GM18498 (cell line): ENCODE results near the gene NCOA6.

Experiments used
- ATAC-seq: cut with Tn5 transposase; IDR thresholded peaks from one replicate; pipeline ENCODE4 v1.9.1; 2021; ENCODE audit warnings: mild to moderate bottlenecking, moderate library complexity; ENCODE audit not compliant: unreplicated experiment

NCOA6 gene

DNA sequence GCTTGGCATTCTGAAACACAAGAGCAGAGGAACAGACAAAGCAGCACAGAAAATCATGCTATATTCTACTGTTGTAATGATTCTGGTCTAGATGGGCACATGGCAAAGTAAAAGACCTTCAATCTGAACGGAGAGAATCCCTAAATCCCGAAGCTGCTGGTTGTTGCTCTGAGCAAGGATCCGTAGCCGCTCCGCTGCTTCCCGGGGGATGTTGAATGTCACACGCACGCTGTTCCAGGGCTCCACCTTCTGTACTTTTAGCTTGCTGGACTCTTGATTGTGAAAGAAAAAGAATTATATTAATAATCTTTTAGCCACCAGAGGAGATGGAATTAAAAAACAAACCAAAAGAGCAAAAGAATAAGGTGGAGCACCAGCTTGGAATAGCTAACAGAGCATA is 49.3 kb downstream of the NCOA6 start:
- no peak for ATAC-seq

DNA sequence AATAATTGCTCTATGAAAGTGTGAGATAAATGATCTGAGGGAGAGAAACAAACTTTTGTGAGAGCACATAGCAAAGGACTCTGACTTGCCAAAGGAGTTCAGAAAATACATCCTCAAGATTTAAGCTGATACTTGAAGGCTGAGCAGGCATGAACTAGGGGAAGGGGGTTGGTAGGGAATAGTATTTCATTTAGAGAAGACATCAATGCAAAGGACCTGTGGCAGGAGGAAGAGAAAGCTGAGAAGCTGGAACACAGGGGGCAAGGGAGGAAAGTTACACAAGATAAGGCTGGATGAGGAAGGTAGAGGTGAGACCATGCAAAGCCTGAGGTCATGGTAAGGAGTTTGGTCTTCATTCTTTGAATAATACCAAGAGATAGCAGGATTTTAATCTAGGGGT is 50.6 kb downstream of the NCOA6 start:
- ATAC-seq = no peak

DNA sequence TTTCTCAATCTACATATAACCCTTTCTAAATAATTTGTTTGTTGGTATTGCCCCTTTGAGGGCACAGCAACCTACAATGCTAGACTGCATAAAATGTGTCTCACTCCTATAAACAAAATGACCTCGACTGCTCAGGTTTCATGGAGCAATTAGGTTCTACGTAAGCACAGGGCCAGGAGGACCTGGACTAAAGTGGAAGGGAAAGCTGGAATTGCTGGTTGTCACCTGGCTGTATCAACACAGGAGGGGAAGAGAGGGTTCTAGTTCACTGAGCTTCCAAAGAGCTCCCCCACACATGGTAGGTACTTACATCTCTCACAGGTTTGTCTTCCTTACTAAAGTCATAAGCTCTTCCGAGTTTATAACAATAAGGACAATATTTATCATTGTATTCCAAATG is 51.0 kb downstream of the NCOA6 start:
- no peak for ATAC-seq

DNA sequence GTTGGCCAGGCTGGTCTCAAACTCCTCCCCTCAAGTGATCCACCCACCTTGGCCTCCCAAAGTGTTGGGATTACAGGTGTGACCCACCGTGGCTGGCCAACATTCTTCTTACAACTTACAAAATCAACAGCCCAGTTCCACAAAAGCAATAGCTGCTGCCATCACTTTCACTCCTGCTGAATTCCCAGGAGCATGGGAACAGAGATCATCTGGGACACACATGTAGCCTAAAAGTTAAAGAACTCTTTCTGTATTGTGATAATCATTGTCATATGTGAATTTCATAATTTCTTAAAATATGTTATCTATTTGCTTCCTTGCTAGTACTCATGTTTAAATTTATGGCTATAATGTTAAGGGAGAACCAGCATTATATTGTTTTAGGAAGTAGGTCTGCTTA is 51.7 kb downstream of the NCOA6 start:
- ATAC-seq = no peak

DNA sequence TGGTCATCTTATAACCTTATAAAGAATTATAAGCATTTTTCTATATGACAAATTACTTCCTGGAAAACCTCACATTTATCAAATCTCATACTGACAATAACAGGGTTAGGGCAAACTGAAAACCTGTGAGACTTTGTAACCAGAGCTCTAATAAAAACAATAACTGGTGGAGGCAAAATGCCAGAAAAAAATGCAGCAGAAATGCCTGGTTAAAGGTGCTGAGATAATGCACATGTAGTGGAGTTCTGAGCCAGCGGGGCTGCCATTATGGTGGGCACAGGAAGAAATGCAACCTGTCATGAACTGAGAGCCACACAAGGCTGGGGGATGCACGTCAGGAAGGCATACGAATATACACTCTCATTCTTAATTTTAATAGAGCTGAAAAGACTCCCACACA is 53.0 kb downstream of the NCOA6 start:
- ATAC-seq = no peak

DNA sequence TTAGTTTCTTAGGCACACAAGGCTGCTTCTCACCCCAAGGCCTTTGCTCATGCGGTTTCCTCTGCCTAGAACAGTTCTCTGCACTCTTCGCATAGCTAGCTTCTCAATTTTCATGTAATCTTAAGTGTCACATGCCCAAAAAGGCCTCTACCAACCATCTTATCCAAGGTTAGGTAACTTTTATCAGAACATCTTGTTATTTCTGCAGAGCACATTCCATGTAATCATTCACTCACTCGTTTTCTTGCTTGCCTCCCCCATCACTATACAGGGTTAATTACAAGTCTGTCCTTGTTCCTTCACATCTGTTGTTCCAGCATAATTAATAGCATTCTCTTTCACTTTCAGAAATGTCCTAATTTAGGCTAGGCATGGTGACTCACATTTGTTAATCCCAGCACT is 53.8 kb downstream of the NCOA6 start:
- no peak for ATAC-seq

DNA sequence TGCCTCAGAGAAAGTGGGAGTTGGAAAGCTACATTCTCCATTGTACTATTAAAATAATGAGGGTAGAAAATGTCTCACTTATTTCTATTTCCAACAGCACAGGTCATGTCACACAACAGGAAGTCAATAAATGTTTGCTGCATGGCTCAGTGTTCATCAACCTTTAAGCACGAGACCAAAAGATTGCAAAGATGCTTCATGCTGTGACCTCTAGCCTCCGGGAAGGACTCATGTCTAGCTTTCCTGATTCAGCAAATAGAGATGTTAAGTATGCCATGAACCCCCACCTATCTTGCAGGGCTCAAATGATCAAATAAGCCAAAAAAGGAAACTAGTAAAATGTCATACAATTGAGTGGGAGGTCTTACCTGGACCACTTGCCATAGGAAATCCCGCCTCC is 57.4 kb downstream of the NCOA6 start:
- ATAC-seq = no peak

DNA sequence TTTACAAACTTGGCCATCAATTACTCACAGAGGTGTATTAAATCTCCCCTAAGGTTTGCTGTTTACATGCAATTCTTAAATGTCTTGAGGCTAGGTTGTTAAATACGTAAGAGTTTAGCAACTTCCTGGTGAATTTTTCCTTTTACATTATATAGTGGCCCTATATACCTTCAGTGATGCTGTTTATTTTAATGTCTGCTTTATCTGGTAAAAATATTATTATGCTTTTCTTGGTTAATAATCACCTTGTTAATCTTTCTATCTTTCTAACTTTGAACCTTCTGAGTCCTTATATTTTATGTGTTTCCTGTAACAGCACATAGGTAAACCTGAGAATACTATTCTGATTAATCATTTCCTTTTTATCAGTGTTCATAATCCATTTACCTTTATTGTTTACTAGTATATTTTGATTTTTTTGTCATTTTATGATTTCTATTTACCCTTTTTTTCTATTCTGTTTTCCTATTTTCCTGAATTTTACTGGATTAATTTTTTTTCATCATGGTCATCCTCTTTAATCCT is 63.4 kb downstream of the NCOA6 start:
- ATAC-seq = no peak

DNA sequence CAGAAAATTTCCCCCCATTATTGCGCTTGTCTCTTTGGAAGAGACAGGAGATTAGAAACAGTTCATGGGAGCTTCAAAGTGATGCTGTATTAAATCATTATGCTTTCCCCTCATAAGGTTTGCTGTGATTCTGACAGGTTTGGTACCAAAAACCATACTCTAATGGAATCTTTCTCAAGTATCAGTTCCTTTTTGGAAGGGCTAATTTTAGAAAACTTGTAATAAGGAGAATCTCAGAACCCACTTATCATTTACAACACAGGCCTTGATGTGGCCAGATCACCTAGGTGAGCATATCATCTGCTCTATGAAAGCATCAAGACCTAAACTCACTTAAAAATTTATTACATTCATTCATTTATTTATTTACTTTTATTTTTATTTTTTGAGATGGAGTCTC is 70.1 kb downstream of the NCOA6 start:
- ATAC-seq = no peak

DNA sequence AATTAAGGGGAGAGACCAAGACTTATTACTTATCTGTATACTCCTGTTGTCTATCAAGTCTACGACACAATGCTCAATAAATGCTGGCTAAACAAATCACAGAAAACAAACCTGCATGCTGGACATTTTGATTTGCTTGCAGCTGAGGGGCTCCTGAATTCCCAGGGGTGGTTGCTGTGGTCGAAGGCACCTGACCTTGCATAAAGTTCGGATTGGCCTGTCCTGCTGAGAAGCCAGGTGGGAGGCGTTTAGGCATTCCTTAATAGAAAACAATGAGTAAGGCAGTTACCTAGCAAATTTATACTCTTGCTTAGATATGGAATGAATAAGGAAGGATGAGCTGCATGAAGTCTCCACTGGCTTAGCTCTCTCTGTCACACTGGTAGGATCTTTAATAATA is 70.8 kb downstream of the NCOA6 start:
- no peak for ATAC-seq

DNA sequence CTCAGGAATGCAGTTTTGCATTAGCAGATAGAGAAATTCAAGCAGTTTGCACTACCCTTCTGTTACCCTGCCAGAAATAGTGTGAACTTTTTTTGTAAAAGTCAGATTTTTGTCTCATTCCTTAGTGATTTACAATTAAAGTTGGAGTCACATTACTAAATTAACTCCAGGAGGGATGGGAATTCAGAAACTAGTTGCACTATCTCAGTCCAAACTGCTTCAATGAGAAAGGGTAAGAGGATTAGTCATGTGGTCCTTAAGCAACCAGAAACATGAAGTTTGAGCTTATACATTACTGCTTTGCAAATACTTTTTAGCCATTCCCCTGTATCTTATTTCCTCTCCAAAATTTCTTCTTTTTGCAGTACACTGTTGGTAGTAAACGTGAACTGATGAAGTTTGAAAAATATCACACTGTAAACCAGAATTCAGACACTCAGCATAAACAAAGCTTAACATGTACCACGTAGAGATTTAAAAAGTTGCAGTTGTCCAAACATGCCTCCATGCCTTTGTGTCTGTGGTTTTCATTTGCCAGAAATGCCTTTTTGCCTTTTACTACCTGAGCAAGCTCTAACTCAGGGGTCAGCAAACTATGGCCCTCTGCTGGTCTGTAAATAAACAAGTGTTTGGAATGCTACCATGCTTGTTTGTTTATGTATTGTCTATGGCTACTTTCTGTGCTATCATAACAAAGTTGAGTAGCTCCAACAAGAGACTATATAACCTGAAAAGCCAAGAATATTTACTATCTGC is 71.6 kb downstream of the NCOA6 start:
- ATAC-seq = no peak

DNA sequence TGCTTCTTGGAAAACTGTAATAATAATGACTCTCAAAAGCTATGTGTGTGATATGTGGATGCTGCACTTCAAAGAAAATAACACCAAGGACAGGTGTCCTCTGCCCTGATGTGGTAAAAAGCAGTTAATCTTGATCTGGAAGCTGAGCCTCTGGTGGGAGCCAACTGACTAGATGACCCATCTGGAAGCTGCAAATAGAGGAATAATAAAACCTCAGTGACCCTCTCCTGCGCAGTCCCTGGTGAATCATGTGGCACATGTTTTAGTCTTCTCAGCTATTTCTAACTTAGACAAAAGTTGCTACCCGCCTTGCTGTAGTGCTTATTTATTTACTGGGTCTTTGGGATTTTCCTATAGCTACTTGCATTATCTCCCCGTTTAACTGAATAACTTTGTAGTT is 74.0 kb downstream of the NCOA6 start:
- ATAC-seq = no peak

DNA sequence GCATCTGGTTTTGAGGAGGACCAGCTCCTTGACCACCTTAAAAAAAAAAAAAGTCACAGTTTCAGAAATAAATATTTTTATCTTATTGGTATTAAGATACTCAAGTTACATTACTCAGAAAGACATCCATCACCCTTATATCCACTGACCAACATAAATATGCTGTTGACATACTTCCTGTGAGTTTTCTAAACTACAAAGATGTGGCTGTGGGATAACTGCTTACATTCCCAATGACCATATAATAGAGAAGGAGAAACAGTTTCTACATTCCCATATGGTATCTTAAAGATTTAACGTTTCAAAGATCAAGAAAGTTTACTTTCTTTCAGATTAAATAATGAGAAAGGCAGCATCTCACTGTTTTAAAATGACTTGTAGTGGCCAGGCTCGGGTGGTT is 75.0 kb downstream of the NCOA6 start:
- ATAC-seq = no peak

DNA sequence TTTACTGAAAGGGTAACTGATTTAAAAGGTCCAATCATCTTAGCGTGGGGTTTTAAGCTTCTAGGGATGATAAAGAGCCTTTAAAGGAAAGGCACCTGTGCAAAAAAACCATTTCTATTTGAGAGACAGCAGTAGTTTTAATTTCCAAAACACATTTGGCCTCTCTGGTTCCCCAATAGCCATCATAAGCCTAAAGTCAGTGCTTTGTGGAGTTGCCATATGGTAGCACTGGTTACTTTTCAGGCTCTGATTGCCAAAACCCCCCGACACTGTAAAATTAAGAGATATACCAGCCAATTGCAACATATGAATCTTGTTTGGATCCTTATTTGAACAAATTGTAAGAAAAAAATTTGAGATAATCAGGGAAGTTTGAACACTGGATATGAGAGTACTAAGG is 76.7 kb downstream of the NCOA6 start:
- no peak for ATAC-seq

DNA sequence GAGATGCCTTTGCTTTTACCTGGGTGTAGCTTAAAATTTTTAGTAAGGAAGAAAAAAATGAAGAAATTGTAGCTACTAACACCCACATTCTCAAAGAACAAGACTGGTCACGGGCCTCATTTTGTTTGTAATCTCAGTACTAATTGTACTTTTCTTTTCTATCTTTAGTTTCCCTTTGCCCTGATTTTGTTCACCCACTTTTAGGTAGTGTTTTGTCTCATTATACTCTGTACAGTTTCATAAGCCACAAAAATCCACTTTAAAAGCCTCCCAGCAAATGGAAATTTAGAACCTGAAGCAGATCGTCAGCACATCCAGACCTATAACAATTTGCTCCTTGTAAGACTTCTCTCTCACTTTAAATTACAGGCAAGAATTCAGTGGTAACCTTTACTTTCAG is 78.0 kb downstream of the NCOA6 start:
- no peak for ATAC-seq

DNA sequence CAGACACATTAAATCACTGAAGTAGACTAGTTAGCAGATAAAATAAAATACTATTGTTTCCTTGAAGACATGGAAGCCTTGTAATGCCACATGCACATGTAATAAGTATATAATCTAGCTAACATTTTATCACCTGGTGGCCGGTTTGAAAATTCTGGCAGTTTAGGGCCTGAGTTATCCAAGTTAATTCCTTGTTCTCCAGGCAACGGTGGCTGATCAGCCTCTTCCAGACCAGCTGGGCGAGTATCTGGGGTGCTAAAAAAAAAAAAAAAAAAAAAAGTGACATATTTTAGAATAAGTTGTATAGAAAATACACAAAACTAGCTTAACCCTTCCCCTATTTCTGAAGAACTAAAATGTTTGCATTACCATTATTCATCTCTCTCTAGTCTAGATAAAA is 78.8 kb downstream of the NCOA6 start:
- no peak for ATAC-seq

DNA sequence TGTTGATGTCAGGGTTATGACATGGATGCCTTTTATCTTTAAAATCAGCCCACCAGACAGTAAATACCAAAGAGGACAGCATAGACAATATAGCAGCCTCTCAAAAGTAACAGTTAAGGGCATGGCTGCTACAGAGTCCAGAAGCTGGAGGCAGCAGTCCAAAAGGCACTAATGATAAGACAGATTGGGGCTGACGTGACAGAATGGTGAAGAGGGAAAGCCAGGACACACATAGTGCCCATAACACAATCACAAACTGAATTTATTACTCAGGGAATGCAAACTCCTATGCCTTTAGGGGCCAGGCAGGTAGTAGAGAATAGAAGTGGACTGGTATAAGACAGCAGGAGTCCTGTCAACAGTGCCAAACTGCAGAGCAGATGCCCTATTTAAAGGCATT is 80.6 kb downstream of the NCOA6 start:
- no peak for ATAC-seq

DNA sequence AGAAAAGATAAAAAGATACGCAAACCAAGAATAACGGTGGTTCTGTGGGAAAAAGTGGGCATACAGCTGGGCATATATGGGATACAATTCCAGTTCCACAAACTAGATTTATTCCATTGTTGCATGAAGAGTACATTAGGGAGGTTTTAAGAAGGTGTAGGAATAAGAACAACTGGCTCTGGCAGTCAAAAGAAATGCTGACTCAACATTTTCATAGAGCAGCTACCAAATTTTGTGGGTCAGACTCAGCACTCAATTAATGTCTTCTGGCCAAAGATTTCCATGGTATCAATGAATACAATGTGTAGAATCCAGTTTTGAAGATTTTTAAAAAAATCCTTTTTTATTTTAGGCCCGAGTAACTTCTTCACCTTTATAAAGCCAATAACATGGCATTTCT is 81.1 kb downstream of the NCOA6 start:
- no peak for ATAC-seq

DNA sequence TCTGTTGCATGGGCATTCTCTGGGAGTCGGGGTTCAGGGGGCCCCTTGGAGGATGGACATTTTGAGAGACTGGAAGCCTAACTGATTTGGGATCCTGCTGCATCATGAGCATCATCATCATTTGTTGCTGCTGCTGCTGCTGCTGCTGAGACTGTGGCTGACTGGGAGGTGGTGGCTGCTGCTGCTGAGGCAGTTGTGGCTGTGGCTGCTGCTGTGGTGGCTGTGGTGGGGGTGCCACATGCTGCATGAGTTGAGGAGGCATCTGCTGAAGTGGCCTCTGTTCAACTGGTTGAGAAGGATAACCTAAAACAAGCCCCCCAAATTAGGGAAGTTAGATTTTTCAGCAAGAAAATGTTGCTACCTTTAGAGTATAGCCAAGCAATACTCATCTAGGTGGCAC is 82.4 kb downstream of the NCOA6 start:
- ATAC-seq = no peak

DNA sequence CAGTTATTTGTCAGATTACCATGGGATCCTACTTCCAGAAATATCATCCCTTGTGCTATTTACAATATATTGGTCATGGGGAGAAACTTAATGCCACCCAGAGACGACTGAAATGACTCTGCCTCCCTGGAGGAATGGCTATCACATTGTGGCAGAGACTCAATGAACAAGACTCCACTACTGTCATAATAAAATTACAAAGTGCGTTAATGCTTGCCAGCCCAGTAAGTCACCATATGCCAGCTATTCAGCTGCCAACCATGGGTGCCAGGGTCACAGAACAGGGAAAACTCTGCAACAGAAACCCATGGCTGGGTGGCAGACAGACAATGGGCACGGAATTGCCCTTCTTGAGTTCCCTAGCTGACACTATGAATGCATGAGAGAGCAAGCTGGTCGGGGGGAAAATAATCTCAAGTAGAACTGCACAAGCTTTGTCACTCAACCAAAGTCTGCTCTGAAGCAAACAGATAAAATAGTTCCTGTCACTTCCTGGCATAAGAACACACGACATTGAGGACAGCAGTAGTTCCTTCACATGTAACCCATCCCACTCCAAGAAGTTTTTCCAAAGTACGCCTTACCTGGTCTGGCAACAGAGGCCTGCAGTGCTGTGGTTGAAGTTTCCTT is 89.2 kb downstream of the NCOA6 start:
- no peak for ATAC-seq

DNA sequence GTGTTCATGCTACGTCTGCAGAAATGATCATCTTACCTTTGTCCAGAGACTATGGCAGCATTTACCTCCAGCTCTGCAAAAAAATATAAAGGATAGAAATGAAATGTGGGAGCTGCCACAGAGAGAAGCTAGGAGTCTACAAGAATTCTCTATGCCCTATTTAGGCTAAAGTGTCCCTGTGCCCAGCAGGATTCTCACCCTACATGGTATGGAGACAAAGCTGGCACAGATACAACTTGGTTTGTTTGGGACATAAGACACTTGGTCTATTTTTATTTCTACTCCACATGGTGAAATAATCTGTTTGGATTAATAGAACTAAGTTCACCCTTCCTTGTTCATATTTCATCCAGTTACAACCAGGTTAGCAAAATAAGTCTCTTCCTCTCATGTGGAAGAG is 92.9 kb downstream of the NCOA6 start:
- no peak for ATAC-seq

DNA sequence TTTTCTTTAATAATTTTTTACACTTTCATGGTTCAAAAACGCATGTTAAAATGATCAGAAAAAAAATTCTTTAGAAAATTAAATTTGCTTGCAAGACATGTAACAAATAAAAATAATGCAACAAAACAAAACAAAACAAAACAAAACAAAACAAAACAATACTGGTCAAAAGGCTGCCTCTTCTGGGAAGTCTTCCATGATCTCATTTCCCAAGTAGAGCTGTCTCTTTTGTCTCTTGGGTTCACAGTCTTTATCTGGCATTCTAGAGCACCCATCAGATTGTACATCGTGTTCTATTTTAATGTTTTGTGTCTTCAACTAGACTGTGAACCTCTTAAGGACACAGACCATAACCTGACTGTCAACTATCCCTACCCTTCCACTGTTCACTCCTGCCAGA is 96.0 kb downstream of the NCOA6 start:
- ATAC-seq = no peak

DNA sequence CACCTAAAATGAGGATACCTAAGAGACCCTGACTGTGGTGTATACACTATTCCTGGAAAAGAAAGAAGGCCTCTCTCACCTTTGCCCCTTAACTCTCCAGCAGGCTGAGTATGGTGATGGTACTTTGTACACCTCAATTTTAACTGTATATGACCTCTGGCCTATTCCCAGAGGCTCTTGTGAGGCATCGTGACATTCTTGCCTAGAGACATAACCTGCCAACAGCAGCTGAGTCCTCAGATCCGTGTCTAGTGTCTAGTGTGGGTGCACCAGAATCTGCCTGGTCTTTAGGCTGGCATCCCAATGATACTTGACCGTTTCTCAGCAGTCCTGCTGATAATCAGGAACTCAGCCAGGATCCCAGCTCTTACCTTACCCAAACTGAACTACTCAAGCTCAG is 101.3 kb downstream of the NCOA6 start:
- ATAC-seq = no peak
